ENCODE data around the gene PPM1E.

GRCh38 chr17:58747674-58748073, 8.0 kb upstream of the PPM1E start:
- TF ChIP-seq CTCF (IDR thresholded peaks at IDR 0.05; ENCODE audit: low read depth, low read length, poor library complexity, severe bottlenecking) (no peak), EZH2phosphoT487 (IDR thresholded peaks at IDR 0.05; ENCODE audit: borderline replicate concordance, low read length) (no peak)

Measured in DOHH2 (cell line).